ENCODE results near the gene YWHAB.

GRCh38 chr20:44924541-44924940 lies 39.0 kb downstream of the YWHAB start:
- no peak for TF ChIP-seq CTCF (conservative IDR thresholded peaks at IDR 0.05; ENCODE audit: low read depth, low read length)
- TF ChIP-seq FOS (IDR thresholded peaks at IDR 0.05; ENCODE audit: low read depth, low read length) = no peak
- TF ChIP-seq MXI1 (IDR thresholded peaks at IDR 0.05; ENCODE audit: borderline replicate concordance, low read depth, low read length) = no peak

Measured in IMR-90 (cell line).